Smooth muscle cell (in vitro differentiated cells): ENCODE results near the gene WRNIP1. TPM values are rescaled to one million over a fixed set of nuclear protein-coding genes. Genes with fewer than 3 reads are reported as not detected.

ENCODE experiments used
- DNase-seq: peaks from one replicate; lab custom pipeline; 2025; ENCODE audit not compliant: unreplicated experiment; lab: John Stamatoyannopoulos, UW
- H2AFZ ChIP-seq: fragments of 200-600 bp; sonication (generic); 2 replicates; pipeline ENCODE4 v1.6.0; 2016; ENCODE audit warnings: antibody characterized with exemption, low read depth, mild to moderate bottlenecking
- H3F3A ChIP-seq: fragments of 200-600 bp; sonication (generic); 2 replicates; pipeline ENCODE4 v1.6.0; 2017; ENCODE audit warnings: antibody characterized with exemption, low read depth
- H3K27ac ChIP-seq: fragments of 200-600 bp; sonication (generic); 2 replicates; pipeline ENCODE4 v1.5.1; 2016; ENCODE audit warnings: low read depth, mild to moderate bottlenecking
- H3K27me3 ChIP-seq: fragments of 200-600 bp; sonication (generic); 2 replicates; pipeline ENCODE4 v1.6.1; 2016; ENCODE audit warnings: low read depth, mild to moderate bottlenecking
- H3K36me3 ChIP-seq: fragments of 200-600 bp; sonication (generic); 2 replicates; pipeline ENCODE4 v1.5.1; 2016; ENCODE audit warnings: low read depth
- H3K4me1 ChIP-seq: fragments of 200-600 bp; sonication (generic); 2 replicates; pipeline ENCODE4 v1.5.1; 2016; ENCODE audit warnings: low read depth
- H3K4me2 ChIP-seq: fragments of 200-600 bp; sonication (generic); 2 replicates; pipeline ENCODE4 v1.6.0; 2016; ENCODE audit warnings: mild to moderate bottlenecking
- H3K4me3 ChIP-seq: fragments of 200-600 bp; sonication (generic); 2 replicates; pipeline ENCODE4 v1.5.1; 2016; ENCODE audit warnings: mild to moderate bottlenecking
- H3K79me2 ChIP-seq: fragments of 200-600 bp; sonication (generic); 2 replicates; pipeline ENCODE4 v1.6.0; 2016; ENCODE audit warnings: low read depth, mild to moderate bottlenecking
- H3K9ac ChIP-seq: fragments of 200-600 bp; sonication (generic); 2 replicates; pipeline ENCODE4 v1.6.0; 2016; ENCODE audit warnings: low read depth
- H3K9me3 ChIP-seq: fragments of 200-600 bp; sonication (generic); replicated peaks from 2 replicates; pipeline ENCODE4 v1.5.1; 2016; ENCODE audit warnings: low read depth
- H4K20me1 ChIP-seq: fragments of 200-600 bp; sonication (generic); 2 replicates; pipeline ENCODE4 v1.6.0; 2016; ENCODE audit warnings: low read depth
- WGBS: methylation state at CpG from one replicate; pipeline ENCODE4 v1.1.7; 2016; ENCODE audit warnings: low lambda C conversion rate; 5-methylcytosine and 5-hydroxymethylcytosine counted together
- polyA plus RNA-seq: library from polyadenylated mRNA; unstranded; fragments of >200 nt; fragmentation: Nextera tagmentation; extraction: Ambion mirVana; gene quantifications from 2 replicates; pipeline ENCODE4 v1.2.1, GENCODE V29; 2016
- total RNA-seq: library from RNA; depleted of rRNA; stranded (reverse); fragments of >200 nt; gene quantifications from 2 replicates; pipeline ENCODE4 v1.2.3, GENCODE V29; 2014
- TF ChIP-seq, protein P1 (sequence below): fragments of 200-600 bp; sonication (generic); IDR thresholded peaks from 2 replicates; pipeline ENCODE4 v1.5.1; 2017; ENCODE audit warnings: borderline replicate concordance, mild to moderate bottlenecking, antibody characterized with exemption; ENCODE audit not compliant: insufficient read depth, poor library complexity, severe bottlenecking

The WRNIP1 gene
- total and polyA plus RNA-seq, 2 experiments from 2014 or later: 20.0 to 29.6 TPM

DNA sequence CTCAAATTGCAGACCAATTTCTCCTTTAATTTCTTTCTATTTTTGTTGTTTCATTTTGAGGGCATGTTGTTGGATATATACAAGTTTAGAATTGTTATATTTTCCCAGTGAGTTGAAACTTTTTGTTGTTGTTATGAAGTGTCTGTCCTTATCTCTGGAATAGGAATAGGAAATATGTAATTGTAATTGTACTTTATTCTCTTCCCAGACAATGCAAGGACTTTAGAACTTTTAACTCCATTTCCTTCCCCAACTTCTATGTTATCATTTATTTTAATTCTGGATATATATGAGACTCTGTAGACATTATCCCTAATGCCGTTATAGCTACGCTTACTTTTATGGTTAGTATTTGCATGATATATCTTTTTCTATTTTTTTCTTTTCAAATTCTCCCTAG, 64.1 kb downstream of the WRNIP1 start:
- 99% methylated on average over 2 of the region's 2 CpGs for WGBS
- Histone ChIP-seq H3K27me3 (no peaks in the 10 kb centered on the region), H3K4me3 (no peak overlapping the region), H4K20me1 (peaks cover under 1% of the 10 kb centered on the region), H3K79me2 (no peaks in the 10 kb centered on the region), H3K9me3 (no peaks in the 10 kb centered on the region), H3F3A (no peaks in the 10 kb centered on the region), H3K27ac (no peak overlapping the region), H3K4me2 (no peak overlapping the region), H3K9ac (no peak overlapping the region), H3K36me3 (no peaks in the 10 kb centered on the region), H2AFZ (no peak overlapping the region), H3K4me1 (no peaks in the 10 kb centered on the region)
- TF ChIP-seq, protein P1, sequence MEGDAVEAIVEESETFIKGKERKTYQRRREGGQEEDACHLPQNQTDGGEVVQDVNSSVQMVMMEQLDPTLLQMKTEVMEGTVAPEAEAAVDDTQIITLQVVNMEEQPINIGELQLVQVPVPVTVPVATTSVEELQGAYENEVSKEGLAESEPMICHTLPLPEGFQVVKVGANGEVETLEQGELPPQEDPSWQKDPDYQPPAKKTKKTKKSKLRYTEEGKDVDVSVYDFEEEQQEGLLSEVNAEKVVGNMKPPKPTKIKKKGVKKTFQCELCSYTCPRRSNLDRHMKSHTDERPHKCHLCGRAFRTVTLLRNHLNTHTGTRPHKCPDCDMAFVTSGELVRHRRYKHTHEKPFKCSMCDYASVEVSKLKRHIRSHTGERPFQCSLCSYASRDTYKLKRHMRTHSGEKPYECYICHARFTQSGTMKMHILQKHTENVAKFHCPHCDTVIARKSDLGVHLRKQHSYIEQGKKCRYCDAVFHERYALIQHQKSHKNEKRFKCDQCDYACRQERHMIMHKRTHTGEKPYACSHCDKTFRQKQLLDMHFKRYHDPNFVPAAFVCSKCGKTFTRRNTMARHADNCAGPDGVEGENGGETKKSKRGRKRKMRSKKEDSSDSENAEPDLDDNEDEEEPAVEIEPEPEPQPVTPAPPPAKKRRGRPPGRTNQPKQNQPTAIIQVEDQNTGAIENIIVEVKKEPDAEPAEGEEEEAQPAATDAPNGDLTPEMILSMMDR: no peak
- DNase-seq: no peak

DNA sequence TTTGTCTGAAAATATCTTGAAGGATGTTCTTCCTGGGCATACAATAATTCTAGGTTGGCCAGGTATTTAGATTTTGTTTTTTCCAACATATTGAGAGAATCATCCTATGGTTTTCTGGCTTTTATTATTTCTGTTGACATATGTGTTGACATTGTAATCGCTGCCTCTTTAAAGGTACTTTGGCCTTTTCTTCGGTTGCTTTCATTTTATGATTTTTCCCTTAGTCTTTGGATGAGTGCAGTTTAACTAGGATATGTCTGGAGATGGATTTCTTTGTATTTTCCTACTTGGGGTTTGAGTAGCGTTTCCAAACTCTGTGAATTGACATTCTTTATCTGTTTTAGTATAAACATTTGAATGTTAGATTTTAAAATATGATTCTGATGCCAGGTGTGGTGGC, 65.0 kb downstream of the WRNIP1 start:
- WGBS: 92% methylated on average over 3 of the region's 3 CpGs
- H3K36me3 ChIP-seq: peaks cover 9% of the 10 kb centered on the region
- TF ChIP-seq, protein P1: no peak

DNA sequence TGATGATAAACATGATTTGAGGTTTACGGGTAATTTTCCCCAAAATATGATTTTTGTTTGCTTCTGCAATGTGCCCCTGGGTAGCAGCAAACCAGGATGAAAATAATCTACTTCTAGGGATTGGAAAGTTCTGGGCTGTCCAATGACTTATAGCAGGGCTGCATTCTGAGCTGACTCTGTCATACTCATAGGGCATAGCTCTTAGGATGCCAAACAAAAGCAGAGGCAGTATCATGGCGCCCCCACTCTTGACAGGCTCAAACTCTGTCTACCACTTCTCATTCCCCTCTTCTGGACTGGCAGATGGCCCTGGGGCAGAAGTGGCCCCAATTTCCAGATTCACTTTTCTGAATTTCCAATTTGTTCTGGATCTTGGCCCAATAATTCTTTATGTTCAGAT, 66.2 kb downstream of the WRNIP1 start:
- Histone ChIP-seq H3K9me3 (no peaks in the 10 kb centered on the region), H3K9ac (no peak overlapping the region), H3K27me3 (no peaks in the 10 kb centered on the region), H3K27ac (no peak overlapping the region), H4K20me1 (peaks cover 4% of the 10 kb centered on the region), H3F3A (no peaks in the 10 kb centered on the region), H3K4me2 (no peak overlapping the region), H2AFZ (no peak overlapping the region), H3K36me3 (peaks cover 9% of the 10 kb centered on the region), H3K4me1 (no peaks in the 10 kb centered on the region), H3K4me3 (no peak overlapping the region), H3K79me2 (no peaks in the 10 kb centered on the region)
- TF ChIP-seq, protein P1: no peak
- DNase-seq: no peak
- 96% methylated on average over 2 of the region's 2 CpGs for WGBS

More for the DNA sequence above, 65.0 kb downstream of the WRNIP1 start:
- DNase-seq: no peak
- H3K4me2 ChIP-seq: no peak overlapping the region
- H3K9me3 ChIP-seq: no peaks in the 10 kb centered on the region
- no peaks in the 10 kb centered on the region for H3K79me2 ChIP-seq
- H3K4me3 ChIP-seq: no peak overlapping the region
- H3F3A ChIP-seq: no peaks in the 10 kb centered on the region
- no peaks in the 10 kb centered on the region for H3K27me3 ChIP-seq
- H3K27ac ChIP-seq: no peak overlapping the region
- H3K4me1 ChIP-seq: no peaks in the 10 kb centered on the region
- H3K9ac ChIP-seq: no peak overlapping the region
- H4K20me1 ChIP-seq: peaks cover 4% of the 10 kb centered on the region
- no peak overlapping the region for H2AFZ ChIP-seq

DNA sequence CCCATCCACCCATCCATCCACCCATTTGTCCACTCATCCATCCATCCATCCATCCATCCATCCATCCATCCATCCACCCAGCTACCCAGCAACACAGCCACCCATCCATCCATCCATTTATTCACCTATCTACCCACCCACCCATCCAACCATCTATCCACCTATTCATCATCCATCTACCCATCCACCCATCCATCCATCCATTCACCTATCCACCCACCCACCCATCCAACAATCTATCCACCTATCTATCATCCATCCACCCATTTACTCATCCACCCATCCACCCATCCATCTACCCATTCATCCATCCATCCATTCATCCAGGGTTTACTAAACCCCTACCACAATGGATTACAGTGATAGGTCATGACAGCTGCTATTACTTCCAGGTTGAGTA, 69.1 kb downstream of the WRNIP1 start:
- no peak overlapping the region for H3K9ac ChIP-seq
- H4K20me1 ChIP-seq: peaks cover 4% of the 10 kb centered on the region
- H3K36me3 ChIP-seq: peaks cover 12% of the 10 kb centered on the region
- TF ChIP-seq, protein P1: no peak
- H2AFZ ChIP-seq: no peak overlapping the region
- no peak overlapping the region for H3K27ac ChIP-seq
- peaks cover under 1% of the 10 kb centered on the region for H3K4me1 ChIP-seq
- DNase-seq: no peak
- H3K4me3 ChIP-seq: no peak overlapping the region
- H3K4me2 ChIP-seq: no peak overlapping the region
- H3K27me3 ChIP-seq: no peaks in the 10 kb centered on the region
- H3F3A ChIP-seq: no peaks in the 10 kb centered on the region
- H3K9me3 ChIP-seq: no peaks in the 10 kb centered on the region
- no peaks in the 10 kb centered on the region for H3K79me2 ChIP-seq
